Gastrocnemius medialis (tissue), 4 donors: Measurements from ENCODE around the gene TCF12. TPM values are rescaled to one million over a fixed set of nuclear protein-coding genes. Genes with fewer than 3 reads are reported as not detected.
"Not testable (repeated sequence)": the region's sequence is repeated elsewhere in the genome, so short reads cannot be mapped to it uniquely, and the experiment has no call there.

Experiments
- ATAC-seq, 2 donors: fragments of 150-250 bp; one replicate each; pipeline ENCODE4 v1.9.1; 2016
- DNase-seq, 2 donors: peaks; one replicate each; pipeline ENCODE4 v3.0.0-alpha.2; 2019
- H3K27ac ChIP-seq, 4 donors: fragments of 200-600 bp; sonication (generic); 1 replicate in 1 of 4; 2 replicates in 3 of 4; pipeline ENCODE4 v1.5.1; 2016 to 2018; ENCODE audit warnings: mild to moderate bottlenecking in 2 of 4, moderate library complexity in 1 of 4
- H3K27me3 ChIP-seq, 3 donors: fragments of 200-600 bp; sonication (generic) in 2 of 3; 1 replicate in 1 of 3; 2 replicates in 2 of 3; pipeline versions ENCODE4 v1.5.1 to v1.6.0; 2016 to 2019; ENCODE audit warnings: mild to moderate bottlenecking in 1 of 3, moderate library complexity in 1 of 3
- H3K36me3 ChIP-seq, 2 donors: fragments of 200-600 bp; sonication (generic) in 1 of 2; one replicate each; pipeline ENCODE4 v1.5.1; 2017 to 2018
- H3K4me1 ChIP-seq, 2 donors: fragments of 200-600 bp; sonication (generic) in 1 of 2; one replicate each; pipeline ENCODE4 v1.5.1; 2016 to 2017; ENCODE audit warnings: mild to moderate bottlenecking in 2 of 2
- H3K4me3 ChIP-seq, 4 donors: fragments of 200-600 bp; sonication (generic) in 3 of 4; 1 replicate in 1 of 4; 2 replicates in 3 of 4; pipeline ENCODE4 v1.5.1; 2016 to 2019; ENCODE audit warnings: mild to moderate bottlenecking in 2 of 4
- H3K9me3 ChIP-seq, 3 donors: fragments of 200-600 bp; sonication (generic) in 2 of 3; 1 replicate in 1 of 3; 2 replicates in 2 of 3; pipeline ENCODE4 v1.5.1; 2016 to 2019
- CTCF ChIP-seq, 5 experiments: fragments of 450-650 bp in 3 of 5; fragments of 200-600 bp in 2 of 5; sonication (generic) in 2 of 5; IDR thresholded peaks in 4 of 5; conservative IDR thresholded peaks in 1 of 5; 1 replicate in 4 of 5; 2 replicates in 1 of 5; pipeline ENCODE4 v1.5.1; 2016 to 2019; ENCODE audit warnings: antibody characterized with exemption in 5 of 5, mild to moderate bottlenecking in 3 of 5, moderate library complexity in 3 of 5
- POLR2A ChIP-seq, 2 donors: fragments of 450-650 bp; IDR thresholded peaks; one replicate each; pipeline ENCODE4 v1.6.1; 2017; ENCODE audit warnings: antibody characterized with exemption in 2 of 2, mild to moderate bottlenecking in 2 of 2, moderate library complexity in 2 of 2
- in situ Hi-C, 4 donors: fragments of 200-750 bp; cut with MboI; loops; one replicate each; pipeline versions ENCODE4 v1.15.0 to v1.8.0; 2017; ENCODE audit warnings: low sequenced_read_pairs in 4 of 4
- intact Hi-C: fragments of 100-400 bp; cut with DNase I; formaldehyde crosslinking; loops from one replicate; pipeline ENCODE4 v1.15.1; 2023; ENCODE audit warnings: low total_unique reads
- total RNA-seq, 4 donors: library from RNA; depleted of rRNA; stranded (reverse); fragments of >200 nt; gene quantifications; one replicate each; pipeline versions ENCODE4 v1.1.0 to v1.2.3, GENCODE V29; 2016

TCF12 gene
- total RNA-seq, 4 donors from 2014 or later: 34.9 to 63.0 (median 51.4) TPM

- ATAC-seq (no peak), DNase-seq (no peak)
- no peaks in the 10 kb centered on the region for H3K36me3 ChIP-seq
- TF ChIP-seq CTCF (IDR thresholded peaks at IDR 0.05 in 4 of 5, conservative IDR thresholded peaks at IDR 0.05 in 1 of 5): no peak
- no peak for TF ChIP-seq POLR2A (IDR thresholded peaks at IDR 0.05)
- no peak overlapping the region for H3K27ac ChIP-seq
- intact Hi-C loops (no loop called here), in situ Hi-C loops (no loop called here)
- no peaks in the 10 kb centered on the region for H3K9me3 ChIP-seq
- H3K27me3 ChIP-seq: no peaks in the 10 kb centered on the region
- H3K4me1 ChIP-seq: peaks cover 27 to 30% of the 10 kb centered on the region in 2 donors
- H3K4me3 ChIP-seq: no peak overlapping the region
These were observed 242.5 kb downstream of the TCF12 start for GRCh38 chr15:57160823-57161560.

- H3K4me1 ChIP-seq, in situ Hi-C loops, H3K27me3 ChIP-seq, H3K27ac ChIP-seq, H3K9me3 ChIP-seq, DNase-seq, H3K4me3 ChIP-seq, ATAC-seq, H3K36me3 ChIP-seq, intact Hi-C loops: not testable (repeated sequence)
These were observed 245.8 kb downstream of the TCF12 start for GRCh38 chr15:57164251-57164650.

- H3K27me3 ChIP-seq: no peaks in the 10 kb centered on the region
- no peak overlapping the region for H3K4me3 ChIP-seq
- no peaks in the 10 kb centered on the region for H3K4me1 ChIP-seq
- intact Hi-C loops (no loop called here), in situ Hi-C loops (no loop called here)
- no peaks in the 10 kb centered on the region for H3K36me3 ChIP-seq
- TF ChIP-seq POLR2A (IDR thresholded peaks at IDR 0.05) (no peak), CTCF (IDR thresholded peaks at IDR 0.05 in 4 of 5, conservative IDR thresholded peaks at IDR 0.05 in 1 of 5) (no peak)
- DNase-seq (no peak), ATAC-seq (no peak)
- H3K27ac ChIP-seq: no peak overlapping the region
- H3K9me3 ChIP-seq: no peaks in the 10 kb centered on the region
These were observed 247.5 kb downstream of the TCF12 start for GRCh38 chr15:57165992-57166391.

GRCh38 chr15:57167821-57168395 is 249.5 kb downstream of the TCF12 start:
- no peak overlapping the region for H3K27ac ChIP-seq
- in situ Hi-C loops: no loop called here
- no peaks in the 10 kb centered on the region for H3K36me3 ChIP-seq

More at GRCh38 chr15:57167821-57168395, 249.5 kb downstream of the TCF12 start:
- no peaks in the 10 kb centered on the region for H3K9me3 ChIP-seq
- TF ChIP-seq CTCF (IDR thresholded peaks at IDR 0.05 in 4 of 5, conservative IDR thresholded peaks at IDR 0.05 in 1 of 5) (no peak), POLR2A (IDR thresholded peaks at IDR 0.05) (no peak)
- H3K27me3 ChIP-seq: no peaks in the 10 kb centered on the region
- H3K4me1 ChIP-seq: peaks cover 0 to 3% of the 10 kb centered on the region in 2 donors
- intact Hi-C loops: no loop called here
- no peak for DNase-seq
- no peak overlapping the region for H3K4me3 ChIP-seq
- no peak for ATAC-seq
